ACC112 (cell line): ENCODE results near the gene C5orf46.
A peak's percentile ranks its signal among the peaks of the same experiment; 100 is the strongest.

Experiments
- H2AFZ ChIP-seq: fragments of 200-600 bp; sonication (generic); one replicate; pipeline ENCODE4 v1.6.0; 2017; ENCODE audit warnings: antibody characterized with exemption, low read length; ENCODE audit not compliant: unreplicated experiment
- H3K27ac ChIP-seq: fragments of 200-600 bp; sonication (generic); 2 replicates; pipeline ENCODE4 v1.5.1; 2014; ENCODE audit warnings: low read depth, mild to moderate bottlenecking, antibody characterized with exemption, low read length, moderate library complexity
- H3K27me3 ChIP-seq: fragments of 200-600 bp; sonication (generic); 2 replicates; pipeline ENCODE4 v1.6.1; 2014; ENCODE audit warnings: mild to moderate bottlenecking, antibody characterized with exemption, low read length, moderate library complexity, mixed read lengths; ENCODE audit not compliant: insufficient read depth
- H3K36me3 ChIP-seq: fragments of 200-600 bp; sonication (generic); 2 replicates; pipeline ENCODE4 v1.6.1; 2016; ENCODE audit warnings: mild to moderate bottlenecking, antibody characterized with exemption, low read length, moderate library complexity, mixed read lengths; ENCODE audit not compliant: insufficient read depth
- H3K4me1 ChIP-seq: fragments of 200-600 bp; sonication (generic); one replicate; pipeline ENCODE4 v1.6.1; 2016; ENCODE audit warnings: low read length, mixed read lengths; ENCODE audit not compliant: insufficient read depth, unreplicated experiment, control insufficient read depth
- H3K4me3 ChIP-seq: fragments of 200-600 bp; sonication (generic); 2 replicates; pipeline ENCODE4 v1.5.1; 2014; ENCODE audit warnings: mild to moderate bottlenecking, low read depth, low read length
- H3K79me2 ChIP-seq: fragments of 200-600 bp; sonication (generic); one replicate; pipeline ENCODE4 v1.6.0; 2016; ENCODE audit warnings: low read length; ENCODE audit not compliant: control insufficient read depth, unreplicated experiment, insufficient read depth

Gene C5orf46

DNA sequence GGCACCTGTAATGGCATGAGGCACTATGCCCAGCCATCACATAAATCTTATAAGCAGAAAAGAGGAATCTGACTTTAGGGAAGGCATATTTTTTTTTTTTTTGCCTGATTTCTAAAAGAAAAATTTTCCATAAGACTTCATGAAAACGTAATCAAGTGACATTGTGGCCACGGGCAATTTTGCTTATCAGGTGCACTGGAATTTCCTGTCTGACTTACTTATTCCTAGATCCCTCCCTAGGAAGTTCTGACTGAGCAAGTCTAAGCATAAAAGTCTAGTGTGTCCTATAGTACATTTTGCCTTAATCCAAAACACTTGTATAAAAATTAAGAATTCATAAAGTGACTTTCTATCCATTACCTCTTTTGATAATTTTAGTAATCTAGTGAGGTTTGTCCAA is 12.5 kb downstream of the C5orf46 start:
- no peaks in the 10 kb centered on the region for H3K36me3 ChIP-seq
- no peaks in the 10 kb centered on the region for H3K79me2 ChIP-seq
- H3K27me3 ChIP-seq = no peaks in the 10 kb centered on the region
- H3K4me1 ChIP-seq = peaks cover 41% of the 10 kb centered on the region
- no peak overlapping the region for H3K4me3 ChIP-seq
- no peak overlapping the region for H2AFZ ChIP-seq
- H3K27ac ChIP-seq = peak overlapping the region; percentile 67; the same call in 1 of the 2 replicates

DNA sequence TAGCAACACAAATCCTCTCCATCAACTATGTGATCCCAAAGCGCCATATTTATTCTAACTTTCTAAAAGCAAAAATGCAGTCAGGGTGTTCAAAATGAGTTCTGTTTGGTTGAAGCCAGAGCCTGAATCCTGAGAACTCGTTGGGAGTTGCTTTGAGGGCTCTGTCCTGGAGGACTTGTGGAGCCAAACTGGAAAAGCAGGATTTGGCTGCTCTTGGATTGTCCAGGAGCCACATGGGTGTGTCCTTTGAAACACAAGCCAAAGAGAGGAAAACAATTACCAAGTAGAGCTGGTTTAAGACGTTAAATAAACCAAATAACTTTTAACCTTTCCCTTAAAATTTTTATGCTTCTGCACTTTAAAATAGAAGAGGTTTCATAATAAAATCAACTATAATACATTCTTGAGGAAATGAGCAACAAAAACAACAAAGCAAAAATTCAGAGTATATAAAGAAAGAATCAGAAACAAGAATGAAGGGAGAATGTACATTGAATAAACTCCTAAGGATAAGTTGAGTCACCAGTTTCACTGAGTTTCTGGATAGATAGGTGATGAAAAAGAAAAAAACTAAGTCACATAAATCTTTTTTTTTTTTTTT is 13.5 kb downstream of the C5orf46 start:
- Histone ChIP-seq H3K4me3 (no peak overlapping the region), H3K27me3 (no peaks in the 10 kb centered on the region), H3K4me1 (peaks cover 39% of the 10 kb centered on the region), H3K36me3 (no peaks in the 10 kb centered on the region), H3K79me2 (no peaks in the 10 kb centered on the region), H2AFZ (no peak overlapping the region), H3K27ac (peak overlapping the region; percentile 67)

DNA sequence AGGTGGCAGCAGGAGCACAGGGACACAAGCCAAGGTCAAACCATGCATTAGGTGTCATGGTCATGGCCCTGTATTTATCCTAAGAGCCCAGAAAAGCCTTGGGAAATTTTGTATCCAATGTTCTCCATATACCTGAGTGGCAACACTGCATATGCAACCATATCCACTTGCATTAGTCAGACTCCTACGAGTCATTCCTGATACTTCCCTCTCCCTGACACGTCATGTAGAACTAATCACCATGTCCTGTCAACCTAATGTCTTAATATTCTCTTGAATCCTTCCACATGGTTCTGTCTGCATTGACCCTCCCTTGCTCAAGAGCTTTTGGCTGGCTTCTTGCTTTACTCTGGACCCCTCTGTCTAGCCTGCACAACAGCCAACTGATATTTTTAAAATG is 18.4 kb downstream of the C5orf46 start:
- no peaks in the 10 kb centered on the region for H3K27me3 ChIP-seq
- no peak overlapping the region for H2AFZ ChIP-seq
- H3K4me1 ChIP-seq = peaks cover 22% of the 10 kb centered on the region
- no peak overlapping the region for H3K4me3 ChIP-seq
- H3K79me2 ChIP-seq = no peaks in the 10 kb centered on the region
- no peaks in the 10 kb centered on the region for H3K36me3 ChIP-seq
- H3K27ac ChIP-seq = no peak overlapping the region

DNA sequence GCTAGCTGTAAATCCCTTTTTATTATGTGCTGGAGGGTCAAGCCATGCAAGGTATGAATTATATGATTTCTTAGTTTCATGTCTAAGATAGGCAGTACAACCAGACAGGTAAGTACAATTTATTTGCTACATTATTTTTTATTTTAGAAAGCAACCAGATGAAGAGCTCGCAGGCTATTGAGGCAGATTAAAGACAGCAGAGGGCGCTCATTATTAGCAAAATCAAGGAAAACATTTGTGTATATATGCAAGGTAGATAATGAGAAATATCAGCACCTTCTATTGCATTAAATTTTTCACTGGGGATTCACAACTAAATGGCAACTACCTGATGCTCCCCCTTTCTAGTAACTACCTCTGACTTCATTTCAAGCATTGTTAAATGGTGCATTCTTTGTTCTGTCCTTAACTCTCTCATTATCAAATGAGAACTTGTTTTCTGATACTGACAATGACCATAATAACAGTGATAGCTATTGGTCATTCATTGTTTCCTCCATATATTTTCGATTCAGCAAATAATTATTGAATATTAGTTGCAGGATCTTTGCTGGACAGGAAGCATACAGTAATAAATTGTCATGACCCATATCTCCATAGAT is 19.2 kb downstream of the C5orf46 start:
- Histone ChIP-seq H3K27me3 (no peaks in the 10 kb centered on the region), H3K79me2 (no peaks in the 10 kb centered on the region), H3K36me3 (no peaks in the 10 kb centered on the region), H2AFZ (no peak overlapping the region), H3K4me1 (peaks cover 16% of the 10 kb centered on the region), H3K4me3 (no peak overlapping the region), H3K27ac (no peak overlapping the region)

DNA sequence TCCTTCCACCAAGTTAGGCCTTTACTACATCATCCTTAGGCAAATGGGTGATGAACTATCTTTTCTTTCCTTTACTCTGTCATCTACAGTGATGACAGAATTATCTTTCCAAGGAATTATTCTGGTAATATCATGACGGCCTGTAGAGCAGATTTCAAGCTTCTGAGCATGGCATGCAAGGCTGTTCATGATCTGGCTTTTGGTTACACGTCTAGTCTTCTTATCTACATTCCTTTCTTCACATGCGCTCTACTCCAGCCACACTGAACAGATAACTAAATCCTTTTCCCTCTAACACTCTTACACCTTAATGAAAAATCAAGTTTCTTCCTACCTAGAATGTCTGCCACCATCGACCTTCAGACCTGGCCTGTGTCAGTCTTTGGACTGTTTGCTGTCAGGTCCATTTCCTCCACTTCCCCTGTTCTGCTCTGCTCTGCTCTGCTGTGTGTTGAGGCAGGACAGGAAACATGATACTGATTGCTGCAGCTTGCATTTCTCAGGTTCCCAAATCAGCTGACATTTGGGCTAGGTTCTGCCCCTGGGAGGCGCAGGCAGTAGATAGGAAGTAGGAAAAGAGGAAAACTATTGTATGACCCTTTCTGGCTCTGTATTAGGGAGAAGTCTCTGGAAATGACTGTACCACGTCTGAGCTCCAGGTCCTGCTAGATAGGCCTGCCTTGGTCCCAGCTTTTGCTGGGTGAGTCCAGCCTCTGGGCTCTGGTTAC is 23.6 kb downstream of the C5orf46 start:
- H2AFZ ChIP-seq = no peak overlapping the region
- peaks cover 4% of the 10 kb centered on the region for H3K4me1 ChIP-seq
- no peak overlapping the region for H3K4me3 ChIP-seq
- H3K27me3 ChIP-seq = peaks cover 19% of the 10 kb centered on the region
- no peaks in the 10 kb centered on the region for H3K36me3 ChIP-seq
- no peaks in the 10 kb centered on the region for H3K79me2 ChIP-seq
- H3K27ac ChIP-seq = no peak overlapping the region

DNA sequence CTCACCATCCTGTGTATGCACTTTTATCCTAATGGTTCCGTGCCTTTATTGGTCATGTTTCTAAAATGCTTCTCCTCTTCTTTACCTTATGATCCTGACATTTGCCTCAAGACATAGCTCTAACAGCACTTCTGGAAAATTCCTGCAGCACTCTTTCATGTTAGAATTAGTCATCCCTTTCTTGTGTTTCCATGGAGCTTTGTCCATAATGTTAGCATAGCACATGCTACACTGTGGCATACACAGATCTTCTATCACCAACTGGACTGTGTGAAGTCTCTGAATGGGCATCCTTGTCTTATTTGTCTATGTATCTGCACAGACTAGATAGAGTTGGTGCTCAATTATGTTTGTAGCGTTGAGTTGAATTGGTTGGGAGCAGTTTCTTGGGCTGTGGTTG is 25.9 kb downstream of the C5orf46 start:
- Histone ChIP-seq H2AFZ (no peak overlapping the region), H3K79me2 (no peaks in the 10 kb centered on the region), H3K27ac (no peak overlapping the region), H3K4me1 (no peaks in the 10 kb centered on the region), H3K27me3 (peaks cover 41% of the 10 kb centered on the region), H3K4me3 (no peak overlapping the region), H3K36me3 (no peaks in the 10 kb centered on the region)

DNA sequence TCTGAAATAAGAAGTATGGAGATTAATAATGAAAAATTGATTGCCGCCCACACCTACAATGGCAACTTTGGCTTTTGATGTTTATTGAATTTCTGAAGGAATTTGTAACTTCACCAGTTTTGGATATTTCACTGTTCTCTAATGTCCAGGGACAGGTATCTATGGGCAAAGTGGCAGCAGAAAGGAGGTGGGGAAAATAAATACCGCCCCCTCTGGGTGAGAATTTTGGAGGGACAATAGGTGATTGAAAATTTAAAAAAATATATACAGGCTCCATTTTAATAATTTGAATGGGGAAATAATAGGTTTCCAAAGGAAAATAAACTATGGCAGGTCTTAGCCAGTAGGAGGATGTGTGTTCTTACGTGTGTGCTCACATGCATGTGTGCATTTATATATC is 26.6 kb downstream of the C5orf46 start:
- H2AFZ ChIP-seq = no peak overlapping the region
- H3K4me1 ChIP-seq = no peaks in the 10 kb centered on the region
- no peak overlapping the region for H3K27ac ChIP-seq
- no peak overlapping the region for H3K4me3 ChIP-seq
- peaks cover 43% of the 10 kb centered on the region for H3K27me3 ChIP-seq
- H3K79me2 ChIP-seq = no peaks in the 10 kb centered on the region
- H3K36me3 ChIP-seq = no peaks in the 10 kb centered on the region

DNA sequence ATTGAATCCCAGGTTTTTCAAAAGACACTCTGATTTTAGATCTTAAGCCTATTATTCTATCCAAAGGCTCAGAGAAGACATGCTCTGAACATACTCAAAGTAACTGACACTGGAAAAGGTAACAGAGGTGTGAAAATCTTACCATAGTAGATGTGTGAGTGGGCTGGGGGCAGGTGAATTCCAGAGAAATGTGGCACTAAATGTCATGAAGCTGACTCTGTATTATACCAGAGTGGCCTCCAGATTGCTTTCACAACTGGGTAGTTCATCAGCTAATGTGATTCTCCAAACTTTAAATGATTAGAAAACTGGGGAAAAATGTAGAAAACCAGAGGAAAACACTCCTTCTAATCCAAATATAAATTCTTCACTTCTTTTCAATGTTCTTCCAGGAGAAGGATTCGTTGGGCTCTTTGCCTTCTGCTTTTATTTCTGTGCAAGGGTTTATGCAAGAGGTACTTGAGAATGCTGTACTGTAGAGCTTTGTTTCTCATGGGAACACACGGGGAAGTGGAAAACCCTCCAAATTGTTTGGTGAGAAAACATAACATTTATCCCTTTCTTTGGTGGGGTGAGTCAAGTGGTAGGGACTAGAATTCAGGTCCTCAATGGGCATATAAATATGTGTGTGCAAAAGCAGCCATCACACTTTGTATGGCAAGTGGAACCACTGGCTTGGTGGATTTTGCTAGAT is 28.1 kb downstream of the C5orf46 start, which contains the start of gene SCGB3A2:
SCGB3A2 (plus strand) TSS at position 646 of the 694 bp plus-strand sequence. CDS start 93 bp downstream, outside the sequence.
- H3K27me3 ChIP-seq = peaks cover 43% of the 10 kb centered on the region
- no peak within 1 kb of the TSS for H2AFZ ChIP-seq
- no peaks in the 10 kb centered on the region for H3K36me3 ChIP-seq
- no peak within 1 kb of the TSS for H3K4me3 ChIP-seq
- no peak within 1 kb of the TSS for H3K27ac ChIP-seq
- H3K79me2 ChIP-seq = no peaks in the 10 kb centered on the region
- no peaks in the 10 kb centered on the region for H3K4me1 ChIP-seq

DNA sequence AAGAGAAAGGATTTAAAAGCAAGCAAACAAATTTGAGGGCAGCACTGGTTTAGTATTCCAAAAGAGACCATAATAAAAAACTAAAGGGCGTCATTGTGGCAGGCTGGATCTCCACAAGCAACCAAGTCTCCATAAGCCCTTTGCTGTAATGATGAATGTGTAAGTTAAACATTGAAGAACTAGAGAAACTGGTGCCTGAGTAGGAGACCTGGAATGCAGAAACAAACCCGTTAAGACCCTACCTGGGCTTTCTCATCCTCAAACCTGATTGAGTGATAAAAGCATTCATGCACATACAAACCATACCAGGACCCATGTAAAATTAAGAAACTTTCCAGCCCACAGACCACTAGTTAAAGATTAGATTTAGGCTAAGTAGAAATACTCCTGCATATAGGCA is 29.7 kb downstream of the C5orf46 start:
- Histone ChIP-seq H2AFZ (no peak overlapping the region), H3K79me2 (no peaks in the 10 kb centered on the region), H3K27ac (no peak overlapping the region), H3K4me1 (no peaks in the 10 kb centered on the region), H3K4me3 (no peak overlapping the region), H3K36me3 (no peaks in the 10 kb centered on the region), H3K27me3 (peaks cover 43% of the 10 kb centered on the region)

DNA sequence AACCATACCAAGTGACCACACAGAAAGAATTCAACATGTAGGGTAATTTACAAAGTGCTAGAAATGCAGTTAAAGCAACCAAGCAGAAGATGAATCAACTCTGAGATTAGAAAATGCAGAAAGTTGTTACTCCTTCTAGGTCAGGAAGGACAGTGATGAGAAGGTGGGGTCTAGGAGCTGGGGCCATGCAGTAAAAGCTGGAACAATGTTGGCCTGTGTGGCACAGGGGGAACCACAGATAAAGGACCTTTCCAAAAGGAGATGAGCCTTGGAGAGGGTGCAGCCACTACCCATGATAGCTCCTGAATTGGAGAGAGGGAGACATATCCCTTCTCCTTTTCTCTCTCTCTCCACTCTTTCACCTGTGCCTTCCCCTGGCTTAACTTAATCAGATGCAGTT is 30.2 kb downstream of the C5orf46 start:
- H3K27ac ChIP-seq = no peak overlapping the region
- H3K79me2 ChIP-seq = no peaks in the 10 kb centered on the region
- H2AFZ ChIP-seq = no peak overlapping the region
- peaks cover 43% of the 10 kb centered on the region for H3K27me3 ChIP-seq
- no peak overlapping the region for H3K4me3 ChIP-seq
- no peaks in the 10 kb centered on the region for H3K4me1 ChIP-seq
- no peaks in the 10 kb centered on the region for H3K36me3 ChIP-seq
